Measurements from ENCODE around the gene COL9A2. TPM values are rescaled to one million over a fixed set of nuclear protein-coding genes. Genes with fewer than 3 reads are reported as not detected.

Gene COL9A2
- total and polyA plus RNA-seq, 2 donors (not counting 1 experiment from before 2014, with no cell fraction given) = 14.8 to 30.6 TPM

DNA sequence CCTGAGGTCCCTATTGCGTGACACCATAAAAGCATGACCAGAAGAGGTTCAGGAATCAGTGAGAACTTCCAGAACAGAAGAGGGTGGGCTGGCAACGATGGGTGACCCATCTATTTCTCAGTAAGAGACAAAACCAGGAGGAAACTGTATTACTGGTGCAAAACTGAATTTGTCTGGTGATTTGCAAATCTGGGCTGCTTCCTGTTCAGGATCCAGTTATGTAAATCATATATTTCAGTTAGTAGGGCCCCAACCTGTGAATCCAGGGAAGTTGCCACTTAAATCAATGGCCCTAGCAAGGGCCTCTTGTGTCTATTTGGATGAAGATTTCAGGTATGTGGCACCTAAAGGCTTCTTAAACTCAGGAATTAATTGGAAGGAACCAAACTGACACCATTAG, 33.3 kb upstream of the COL9A2 start:
- Histone ChIP-seq H3K79me2 (ENCODE audit: control insufficient read depth, insufficient read depth, low read length) (peaks cover 40% of the 10 kb centered on the region), H3K4me1 (ENCODE audit: control insufficient read depth in 2 of 2, insufficient read depth in 2 of 2, low read length in 2 of 2) (peaks cover 38 to 41% of the 10 kb centered on the region in 2 donors), H3K9me3 (ENCODE audit: control extremely low read depth in 1 of 3, control insufficient read depth in 2 of 3, insufficient read depth in 1 of 3, low read length in 2 of 3) (no peaks in the 10 kb centered on the region), H3K4me3 (ENCODE audit: control extremely low read depth in 1 of 5, extremely low read depth in 1 of 5, insufficient read depth in 1 of 5, low read depth in 2 of 5, low read length in 4 of 5) (no peak overlapping the region), H3K9ac (ENCODE audit: low read length) (peak overlapping the region; percentile 5), H3K27ac (ENCODE audit: low read length in 2 of 2) (peak overlapping the region; percentile 6 to 58), H3K4me2 (replicated peaks; ENCODE audit: low read depth, low read length, poor library complexity, severe bottlenecking) (peak overlapping the region; percentile 41), H3K27me3 (replicated peaks in 1 of 4; ENCODE audit: control extremely low read depth in 1 of 4, control insufficient read depth in 3 of 4, insufficient read depth in 4 of 4, low read length in 3 of 4) (no peaks in the 10 kb centered on the region), H2AFZ (ENCODE audit: insufficient read depth, low read depth, low read length, poor library complexity, severe bottlenecking) (peak overlapping the region; percentile 25), H4K20me1 (ENCODE audit: control insufficient read depth, insufficient read depth, low read length, poor library complexity, severe bottlenecking) (no peaks in the 10 kb centered on the region), H3K36me3 (replicated peaks in 1 of 2; ENCODE audit: control extremely low read depth in 1 of 2, control insufficient read depth in 1 of 2, extremely low read depth in 1 of 2, insufficient read depth in 2 of 2, low read length in 1 of 2) (no peaks in the 10 kb centered on the region)
- no peak for ATAC-seq (ENCODE audit: low read depth)
- H3K9me3 Mint-ChIP-seq (ENCODE audit: insufficient read depth) = no peaks in the 10 kb centered on the region
- intact Hi-C loops (cut with micrococcal nuclease) = no loop called here
- peak overlapping the region; percentile 30 for H3K4me3 Mint-ChIP-seq
- ChIA-PET CTCF (interaction anchor here (0.7 to 3.5 kb wide), 6 partner anchors 12 to 206 kb away, joined by 3 to 19 read pairs (median 6); no protein-coding TSS in a partner anchor), POLR2A (no interaction called here)
- 46% methylated on average over 2 of the region's 2 CpGs for WGBS (ENCODE audit: insufficient coverage)
- TF ChIP-seq, protein P1, sequence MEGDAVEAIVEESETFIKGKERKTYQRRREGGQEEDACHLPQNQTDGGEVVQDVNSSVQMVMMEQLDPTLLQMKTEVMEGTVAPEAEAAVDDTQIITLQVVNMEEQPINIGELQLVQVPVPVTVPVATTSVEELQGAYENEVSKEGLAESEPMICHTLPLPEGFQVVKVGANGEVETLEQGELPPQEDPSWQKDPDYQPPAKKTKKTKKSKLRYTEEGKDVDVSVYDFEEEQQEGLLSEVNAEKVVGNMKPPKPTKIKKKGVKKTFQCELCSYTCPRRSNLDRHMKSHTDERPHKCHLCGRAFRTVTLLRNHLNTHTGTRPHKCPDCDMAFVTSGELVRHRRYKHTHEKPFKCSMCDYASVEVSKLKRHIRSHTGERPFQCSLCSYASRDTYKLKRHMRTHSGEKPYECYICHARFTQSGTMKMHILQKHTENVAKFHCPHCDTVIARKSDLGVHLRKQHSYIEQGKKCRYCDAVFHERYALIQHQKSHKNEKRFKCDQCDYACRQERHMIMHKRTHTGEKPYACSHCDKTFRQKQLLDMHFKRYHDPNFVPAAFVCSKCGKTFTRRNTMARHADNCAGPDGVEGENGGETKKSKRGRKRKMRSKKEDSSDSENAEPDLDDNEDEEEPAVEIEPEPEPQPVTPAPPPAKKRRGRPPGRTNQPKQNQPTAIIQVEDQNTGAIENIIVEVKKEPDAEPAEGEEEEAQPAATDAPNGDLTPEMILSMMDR (IDR thresholded peaks at IDR 0.05) = no peak
- no peak for TF ChIP-seq EZH2 (IDR thresholded peaks at IDR 0.05; ENCODE audit: borderline replicate concordance, insufficient read depth, low read depth, low read length, poor library complexity, severe bottlenecking)
- peak overlapping the region; percentile 82 for H3K27ac Mint-ChIP-seq
- H3K4me1 Mint-ChIP-seq = peaks cover 46% of the 10 kb centered on the region
- no peak for DNase-seq
- H3K27me3 Mint-ChIP-seq = no peaks in the 10 kb centered on the region

DNA sequence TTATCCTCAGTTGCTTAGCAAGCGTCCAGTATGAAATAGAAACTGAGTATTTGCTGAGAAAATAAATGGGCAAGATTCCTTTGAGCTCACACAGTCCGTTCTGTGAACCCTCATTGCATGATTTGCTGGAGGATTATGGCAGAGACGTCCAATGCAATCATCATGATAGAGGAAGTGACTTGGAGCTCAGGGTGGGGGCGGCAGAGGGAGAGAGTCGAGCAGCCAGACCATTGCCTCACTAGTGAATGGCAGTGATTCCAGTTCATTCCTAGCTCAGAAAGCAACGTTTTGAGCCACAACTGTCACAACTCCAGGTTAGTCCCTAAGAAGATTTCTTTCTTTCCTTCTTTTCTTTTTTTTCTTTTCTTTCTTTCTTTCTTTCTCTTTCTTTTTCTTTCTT, 27.5 kb upstream of the COL9A2 start:
- intact Hi-C loops (cut with micrococcal nuclease) = no loop called here

More for the DNA sequence above, 27.5 kb upstream of the COL9A2 start:
- CTCF ChIA-PET = interaction anchor here (0.7 to 11.4 kb wide), 20 partner anchors 9 to 280 kb away, joined by 3 to 304 read pairs (median 4); partner anchors contain the start of genes COL9A2 and SMAP2
- Histone ChIP-seq H3K9ac (ENCODE audit: low read length) (peak overlapping the region; percentile 63), H3K4me2 (replicated peaks; ENCODE audit: low read depth, low read length, poor library complexity, severe bottlenecking) (peak overlapping the region; percentile 79), H3K79me2 (ENCODE audit: control insufficient read depth, insufficient read depth, low read length) (peaks cover 61% of the 10 kb centered on the region), H3K4me3 (ENCODE audit: control extremely low read depth in 1 of 5, extremely low read depth in 1 of 5, insufficient read depth in 1 of 5, low read depth in 2 of 5, low read length in 4 of 5) (peak overlapping the region in 4 of 5 experiments; percentile 27 to 62 (median 36)), H2AFZ (ENCODE audit: insufficient read depth, low read depth, low read length, poor library complexity, severe bottlenecking) (peak overlapping the region; percentile 86), H3K27me3 (replicated peaks in 1 of 4; ENCODE audit: control extremely low read depth in 1 of 4, control insufficient read depth in 3 of 4, insufficient read depth in 4 of 4, low read length in 3 of 4) (no peaks in the 10 kb centered on the region), H3K4me1 (ENCODE audit: control insufficient read depth in 2 of 2, insufficient read depth in 2 of 2, low read length in 2 of 2) (peaks cover 35 to 36% of the 10 kb centered on the region in 2 donors), H3K27ac (ENCODE audit: low read length in 2 of 2) (peak overlapping the region; percentile 42 to 71), H4K20me1 (ENCODE audit: control insufficient read depth, insufficient read depth, low read length, poor library complexity, severe bottlenecking) (no peaks in the 10 kb centered on the region), H3K9me3 (ENCODE audit: control extremely low read depth in 1 of 3, control insufficient read depth in 2 of 3, insufficient read depth in 1 of 3, low read length in 2 of 3) (no peaks in the 10 kb centered on the region), H3K36me3 (replicated peaks in 1 of 2; ENCODE audit: control extremely low read depth in 1 of 2, control insufficient read depth in 1 of 2, extremely low read depth in 1 of 2, insufficient read depth in 2 of 2, low read length in 1 of 2) (no peaks in the 10 kb centered on the region)
- Mint-ChIP-seq H3K4me1 (peaks cover 54% of the 10 kb centered on the region), H3K27ac (peak overlapping the region; percentile 60), H3K4me3 (peak overlapping the region; percentile 68), H3K9me3 (ENCODE audit: insufficient read depth) (peaks cover 4% of the 10 kb centered on the region), H3K27me3 (no peaks in the 10 kb centered on the region)
- ATAC-seq (ENCODE audit: low read depth) (peak; percentile 89), DNase-seq (peak; percentile 68)
- TF ChIP-seq EZH2 (IDR thresholded peaks at IDR 0.05; ENCODE audit: borderline replicate concordance, insufficient read depth, low read depth, low read length, poor library complexity, severe bottlenecking) = no peak
- TF ChIP-seq, protein P1 (IDR thresholded peaks at IDR 0.05) = no peak
- WGBS (ENCODE audit: insufficient coverage) = 22% methylated on average over 3 of the region's 6 CpGs
- POLR2A ChIA-PET = interaction anchor here (0.9 to 1.2 kb wide), 2 partner anchors 28 to 41 kb away, joined by 5 to 6 read pairs; partner anchors contain the start of gene SMAP2
